ENCODE data around the gene KLHL36.

The KLHL36 gene

DNA sequence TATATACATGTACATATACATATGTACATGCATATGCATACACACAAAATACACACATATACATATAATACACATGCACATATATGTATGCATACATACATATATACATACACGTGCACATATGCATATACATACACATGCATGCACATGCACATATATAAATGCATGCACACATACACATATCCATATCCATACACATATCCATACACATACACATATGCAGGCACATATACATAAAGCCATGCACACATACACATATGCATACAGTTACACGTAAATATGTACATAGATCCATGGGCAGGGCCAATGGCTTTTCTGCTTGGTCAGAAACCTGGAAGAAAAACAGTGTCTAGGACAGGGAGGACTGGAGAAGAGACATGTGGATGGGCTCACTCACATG lies 27.6 kb downstream of the KLHL36 start:
- H3K4me3 ChIP-seq (ENCODE audit: low read depth, low read length): no peak overlapping the region
- TF ChIP-seq, protein P1, sequence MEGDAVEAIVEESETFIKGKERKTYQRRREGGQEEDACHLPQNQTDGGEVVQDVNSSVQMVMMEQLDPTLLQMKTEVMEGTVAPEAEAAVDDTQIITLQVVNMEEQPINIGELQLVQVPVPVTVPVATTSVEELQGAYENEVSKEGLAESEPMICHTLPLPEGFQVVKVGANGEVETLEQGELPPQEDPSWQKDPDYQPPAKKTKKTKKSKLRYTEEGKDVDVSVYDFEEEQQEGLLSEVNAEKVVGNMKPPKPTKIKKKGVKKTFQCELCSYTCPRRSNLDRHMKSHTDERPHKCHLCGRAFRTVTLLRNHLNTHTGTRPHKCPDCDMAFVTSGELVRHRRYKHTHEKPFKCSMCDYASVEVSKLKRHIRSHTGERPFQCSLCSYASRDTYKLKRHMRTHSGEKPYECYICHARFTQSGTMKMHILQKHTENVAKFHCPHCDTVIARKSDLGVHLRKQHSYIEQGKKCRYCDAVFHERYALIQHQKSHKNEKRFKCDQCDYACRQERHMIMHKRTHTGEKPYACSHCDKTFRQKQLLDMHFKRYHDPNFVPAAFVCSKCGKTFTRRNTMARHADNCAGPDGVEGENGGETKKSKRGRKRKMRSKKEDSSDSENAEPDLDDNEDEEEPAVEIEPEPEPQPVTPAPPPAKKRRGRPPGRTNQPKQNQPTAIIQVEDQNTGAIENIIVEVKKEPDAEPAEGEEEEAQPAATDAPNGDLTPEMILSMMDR (IDR thresholded peaks at IDR 0.05; ENCODE audit: low read depth, low read length): no peak

DNA sequence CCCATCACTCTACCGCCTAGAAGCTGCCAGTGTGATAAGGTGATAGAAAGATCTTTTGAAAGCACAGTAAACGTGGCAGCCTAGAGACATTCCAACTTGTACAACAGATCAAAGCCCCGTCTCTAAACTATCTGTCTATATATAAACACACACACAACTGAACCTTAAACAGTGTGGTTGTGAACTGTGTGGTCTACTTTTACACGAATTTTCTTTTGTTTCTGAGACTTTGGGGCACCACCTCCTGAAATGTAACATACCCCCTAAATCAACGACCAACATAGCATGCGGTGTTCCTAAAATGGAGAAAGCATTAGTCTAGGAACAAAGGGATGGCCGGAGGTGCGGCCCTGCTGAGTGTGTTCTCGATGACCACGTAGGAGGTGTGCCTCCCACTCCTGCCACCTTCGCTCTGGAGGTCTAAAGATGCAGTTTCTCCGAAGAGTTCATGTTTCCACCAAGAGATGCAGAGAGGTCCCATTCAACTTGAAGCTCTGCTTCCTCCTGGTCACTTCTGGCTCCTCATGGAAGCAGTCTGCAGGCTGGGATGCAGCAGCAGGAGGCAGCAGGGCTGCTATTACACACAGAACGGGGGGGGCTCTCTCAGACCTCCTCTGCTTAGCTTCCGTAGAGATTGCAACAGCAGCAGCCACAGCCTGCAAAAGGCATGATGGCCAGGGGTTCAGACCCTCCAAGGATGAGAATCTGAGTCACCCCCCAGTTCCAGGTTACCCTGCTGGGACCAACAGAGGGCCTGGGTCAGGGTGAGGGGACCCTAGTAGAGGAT lies 28.9 kb downstream of the KLHL36 start:
- TF ChIP-seq, protein P1 (IDR thresholded peaks at IDR 0.05; ENCODE audit: low read depth, low read length): no peak
- H3K4me3 ChIP-seq (ENCODE audit: low read depth, low read length): no peak overlapping the region

DNA sequence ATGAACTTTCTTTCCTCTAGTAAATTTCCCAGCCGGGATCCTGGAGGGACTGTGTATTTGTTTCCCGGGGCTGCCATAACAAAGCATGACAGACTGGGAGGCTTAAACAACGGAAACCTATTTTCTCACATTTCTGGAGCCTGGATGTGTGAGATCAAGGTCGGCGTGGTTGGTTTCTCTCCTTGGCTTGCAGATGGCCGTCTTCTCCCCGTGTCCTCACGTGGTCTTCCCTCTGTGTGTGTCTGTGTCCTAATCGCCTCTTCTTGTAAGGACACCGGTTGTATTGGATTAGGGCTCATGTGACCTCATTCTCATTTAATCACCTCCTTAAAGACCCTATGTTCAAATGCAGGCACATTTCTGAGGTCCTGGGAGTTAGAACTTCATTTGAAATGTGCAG lies 29.5 kb downstream of the KLHL36 start:
- TF ChIP-seq, protein P1 (IDR thresholded peaks at IDR 0.05; ENCODE audit: low read depth, low read length): no peak
- H3K4me3 ChIP-seq (ENCODE audit: low read depth, low read length): no peak overlapping the region

DNA sequence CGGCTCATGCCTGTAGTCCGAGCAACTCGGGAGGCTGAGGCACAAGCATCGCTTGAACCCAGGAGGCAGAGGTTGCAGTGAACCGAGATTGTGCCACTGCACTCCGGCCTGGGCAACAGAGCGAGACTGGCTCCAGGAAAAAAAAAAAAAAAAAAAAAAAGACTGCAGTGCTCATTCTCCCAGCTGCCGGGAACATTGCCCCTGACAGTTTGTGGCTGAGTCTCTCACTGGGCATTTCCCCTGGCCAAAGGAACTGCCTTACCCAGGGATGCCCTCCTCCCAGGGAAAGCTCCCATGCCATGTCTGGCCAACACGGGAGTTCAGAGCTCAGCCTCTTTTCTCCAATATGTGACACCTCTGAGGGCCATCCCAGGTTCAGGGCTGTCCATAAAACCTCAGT lies 30.2 kb downstream of the KLHL36 start:
- TF ChIP-seq, protein P1 (IDR thresholded peaks at IDR 0.05; ENCODE audit: low read depth, low read length): no peak
- no peak overlapping the region for H3K4me3 ChIP-seq (ENCODE audit: low read depth, low read length)

DNA sequence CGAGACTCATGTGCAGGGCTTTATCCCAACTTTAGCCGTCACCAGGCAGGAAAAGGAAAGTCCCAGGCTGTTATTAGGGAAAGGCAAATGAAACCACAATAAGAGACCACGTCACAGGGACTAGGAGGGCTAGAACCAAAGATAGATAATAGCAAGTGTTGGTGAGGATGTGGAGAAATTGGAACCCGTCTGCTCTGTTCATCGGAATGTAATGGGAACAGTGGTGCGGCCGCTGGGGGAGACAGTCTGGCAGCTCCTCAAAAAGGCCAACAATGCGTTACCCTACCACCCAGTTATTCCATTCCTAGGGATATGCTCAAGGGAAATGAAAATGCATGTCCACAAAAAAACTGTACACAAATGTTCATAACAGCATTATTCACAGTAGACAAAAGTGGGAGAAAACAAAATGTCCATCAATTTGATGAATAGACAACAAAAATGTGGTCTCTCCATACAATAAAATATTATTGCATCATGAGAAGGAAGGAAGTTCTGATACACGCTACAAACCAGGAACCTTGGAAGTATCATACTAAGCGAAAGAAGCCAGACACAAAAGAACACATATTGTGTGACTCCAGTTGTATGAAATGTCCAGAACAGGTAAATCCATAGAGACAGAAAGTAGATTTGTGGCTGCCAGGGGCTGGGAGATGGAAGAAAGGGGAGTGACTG lies 32.0 kb downstream of the KLHL36 start:
- no peak overlapping the region for H3K4me3 ChIP-seq (ENCODE audit: low read depth, low read length)
- TF ChIP-seq, protein P1 (IDR thresholded peaks at IDR 0.05; ENCODE audit: low read depth, low read length): no peak

DNA sequence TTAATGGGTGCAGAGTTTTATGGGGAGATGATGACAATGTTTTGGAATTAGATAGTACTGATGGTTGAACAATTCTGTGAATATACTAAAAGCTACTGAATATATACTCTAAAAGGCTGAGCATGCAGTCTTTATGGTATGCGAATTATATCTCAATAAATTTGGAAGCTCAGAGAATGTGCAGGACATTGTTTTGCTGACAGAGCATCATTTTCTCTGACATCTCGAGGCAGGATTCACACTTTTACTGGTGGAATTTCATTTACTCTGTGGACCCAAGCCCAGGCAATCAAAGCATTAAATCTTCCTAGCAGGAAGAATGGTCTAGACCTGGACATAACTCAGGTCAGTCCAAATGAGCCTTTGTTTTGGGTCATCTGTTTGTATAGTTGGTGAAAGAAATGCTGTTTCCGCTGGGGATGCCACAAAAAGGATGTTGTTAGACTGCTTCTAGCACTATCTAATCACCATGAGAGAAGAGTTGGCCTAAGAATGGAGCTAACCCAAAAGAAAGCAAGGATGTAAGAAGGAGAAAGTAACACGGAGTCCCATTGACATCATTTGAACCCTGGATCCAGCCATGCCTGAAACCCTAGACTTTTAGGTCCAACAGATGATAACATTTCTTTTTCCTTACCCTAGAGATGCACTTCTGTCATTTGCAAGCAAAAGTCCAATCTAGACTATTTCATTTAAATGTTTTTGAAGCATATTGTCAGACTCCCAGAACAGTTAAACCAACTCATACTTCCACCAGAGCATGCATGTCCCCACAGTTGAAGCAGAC lies 32.7 kb downstream of the KLHL36 start:
- no peak overlapping the region for H3K4me3 ChIP-seq (ENCODE audit: low read depth, low read length)
- TF ChIP-seq, protein P1 (IDR thresholded peaks at IDR 0.05; ENCODE audit: low read depth, low read length): no peak
